Body of pancreas (tissue), 4 donors: ENCODE data around the gene DRD4. TPM values are rescaled to one million over a fixed set of nuclear protein-coding genes. Genes with fewer than 3 reads are reported as not detected.

ENCODE experiments used
- ATAC-seq: fragments of 150-250 bp; one replicate; pipeline ENCODE4 v1.9.1; 2016
- DNase-seq, 4 donors: peaks; one replicate each; pipeline ENCODE4 v3.0.0-alpha.2; 2019
- H3K27ac ChIP-seq, 4 donors: fragments of 200-600 bp; sonication (generic); 1 replicate in 3 of 4; 2 replicates in 1 of 4; pipeline versions ENCODE4 v1.5.1 to v1.6.1; 2016 to 2019; ENCODE audit warnings: mild to moderate bottlenecking in 1 of 4, mixed read lengths in 1 of 4, moderate library complexity in 1 of 4
- H3K27me3 ChIP-seq, 2 donors: fragments of 200-600 bp; sonication (generic); one replicate each; pipeline ENCODE4 v1.6.0; 2016; ENCODE audit warnings: mild to moderate bottlenecking in 1 of 2
- H3K36me3 ChIP-seq, 2 donors: fragments of 200-600 bp; sonication (generic); replicated peaks in 1 of 2; 2 replicates each; pipeline ENCODE4 v1.5.1; 2016; ENCODE audit warnings: low read depth in 2 of 2; ENCODE audit not compliant: insufficient read depth in 1 of 2
- H3K4me1 ChIP-seq: fragments of 200-600 bp; sonication (generic); one replicate; pipeline ENCODE4 v1.6.0; 2016
- H3K4me3 ChIP-seq, 2 donors: fragments of 200-600 bp; sonication (generic); 1 replicate in 1 of 2; 2 replicates in 1 of 2; pipeline ENCODE4 v1.5.1; 2016 to 2019
- H3K9me3 ChIP-seq, 3 donors: fragments of 200-600 bp; sonication (generic); 1 replicate in 2 of 3; 2 replicates in 1 of 3; pipeline ENCODE4 v1.5.1; 2016
- POLR2A ChIP-seq, 3 donors: fragments of 450-650 bp; IDR thresholded peaks; one replicate each; pipeline ENCODE4 v1.6.1; 2016; ENCODE audit warnings: antibody characterized with exemption in 3 of 3, mild to moderate bottlenecking in 2 of 3
- WGBS, 2 donors: methylation state at CpG; one replicate each; pipeline ENCODE4 v1.1.5; 2017; 5-methylcytosine and 5-hydroxymethylcytosine counted together
- intact Hi-C: fragments of 100-400 bp; cut with DNase I; formaldehyde crosslinking; loops from one replicate; pipeline ENCODE4 v1.15.1; 2023
- total RNA-seq, 2 donors: library from RNA; depleted of rRNA; stranded (reverse); fragments of >200 nt; gene quantifications; one replicate each; pipeline ENCODE4 v1.1.0, GENCODE V29; 2016
- TF ChIP-seq, protein P1 (sequence below), 7 experiments: fragments of 450-650 bp in 4 of 7; fragments of 200-600 bp in 3 of 7; sonication (generic) in 3 of 7; IDR thresholded peaks; one replicate each; pipeline ENCODE4 v1.5.1; 2016 to 2019; ENCODE audit warnings: antibody characterized with exemption in 7 of 7

Gene DRD4
- total RNA-seq, 2 donors from 2014 or later = 3.0 TPM; not detected in 1

DNA sequence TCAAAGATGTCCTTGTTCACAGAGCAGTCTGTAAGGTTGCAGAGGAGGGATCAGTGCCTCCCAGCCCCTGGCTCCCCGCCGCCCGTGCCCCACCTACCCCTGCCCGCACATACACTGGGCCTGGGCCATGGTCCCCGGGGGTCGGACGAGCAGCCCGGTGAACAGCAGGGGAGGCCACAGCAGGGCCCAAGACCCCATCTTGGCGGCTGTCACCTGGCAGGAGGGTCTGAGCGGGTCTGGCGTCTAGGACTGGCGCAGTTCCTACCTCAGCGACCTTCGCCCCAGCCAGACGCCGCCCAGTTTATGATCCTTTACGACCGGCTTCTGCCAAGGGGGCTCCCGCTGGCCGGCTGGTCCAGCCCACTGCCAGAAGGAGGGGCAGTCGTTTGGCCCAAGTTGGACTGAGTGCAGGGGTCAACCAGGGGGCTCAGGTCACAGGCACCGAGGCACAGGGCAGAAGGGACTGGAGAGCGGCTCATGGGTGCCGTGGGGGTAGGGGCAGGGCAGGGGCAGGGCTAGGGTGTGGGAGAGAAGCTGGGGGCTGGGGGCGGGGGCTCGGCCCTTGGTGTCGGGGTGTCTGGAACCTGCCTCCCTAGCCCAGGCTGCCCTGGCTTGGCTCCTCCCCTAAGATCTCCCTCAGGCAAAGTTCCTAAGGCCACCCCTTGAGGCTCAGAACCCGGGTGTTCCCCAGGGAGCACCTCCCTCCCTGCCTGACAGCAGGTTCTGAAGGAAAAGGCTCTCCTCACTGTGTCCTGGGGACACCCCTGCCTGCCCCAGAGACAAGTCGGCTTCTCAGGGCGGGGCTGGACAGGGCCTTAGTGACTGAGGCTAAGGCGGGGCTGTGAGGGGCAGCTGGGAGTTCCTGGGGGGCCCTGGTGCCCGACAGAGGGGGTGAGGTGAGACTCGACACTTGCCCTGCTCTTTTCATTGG is 12.1 kb upstream of the DRD4 start, which contains the start of gene CDHR5:
CDHR5 (minus strand) TSS at position 251 of the 931 bp plus-strand sequence; CDS start at position 198, 53 bp downstream.
- intact Hi-C loops = no loop called here
- Histone ChIP-seq H3K27ac (no peak within 1 kb of the TSS), H3K4me1 (no peaks in the 10 kb centered on the region), H3K4me3 (no peak within 1 kb of the TSS), H3K9me3 (no peaks in the 10 kb centered on the region), H3K27me3 (no peaks in the 10 kb centered on the region), H3K36me3 (no peaks in the 10 kb centered on the region)
- ATAC-seq (peak; percentile 4), DNase-seq (peak in 1 of 4 donors; percentile 16)
- 75 to 77% methylated on average over 13 to 29 of the region's 33 CpGs for WGBS, 2 donors
- TF ChIP-seq, protein P1, sequence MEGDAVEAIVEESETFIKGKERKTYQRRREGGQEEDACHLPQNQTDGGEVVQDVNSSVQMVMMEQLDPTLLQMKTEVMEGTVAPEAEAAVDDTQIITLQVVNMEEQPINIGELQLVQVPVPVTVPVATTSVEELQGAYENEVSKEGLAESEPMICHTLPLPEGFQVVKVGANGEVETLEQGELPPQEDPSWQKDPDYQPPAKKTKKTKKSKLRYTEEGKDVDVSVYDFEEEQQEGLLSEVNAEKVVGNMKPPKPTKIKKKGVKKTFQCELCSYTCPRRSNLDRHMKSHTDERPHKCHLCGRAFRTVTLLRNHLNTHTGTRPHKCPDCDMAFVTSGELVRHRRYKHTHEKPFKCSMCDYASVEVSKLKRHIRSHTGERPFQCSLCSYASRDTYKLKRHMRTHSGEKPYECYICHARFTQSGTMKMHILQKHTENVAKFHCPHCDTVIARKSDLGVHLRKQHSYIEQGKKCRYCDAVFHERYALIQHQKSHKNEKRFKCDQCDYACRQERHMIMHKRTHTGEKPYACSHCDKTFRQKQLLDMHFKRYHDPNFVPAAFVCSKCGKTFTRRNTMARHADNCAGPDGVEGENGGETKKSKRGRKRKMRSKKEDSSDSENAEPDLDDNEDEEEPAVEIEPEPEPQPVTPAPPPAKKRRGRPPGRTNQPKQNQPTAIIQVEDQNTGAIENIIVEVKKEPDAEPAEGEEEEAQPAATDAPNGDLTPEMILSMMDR (IDR thresholded peaks at IDR 0.05) = no peak
- TF ChIP-seq POLR2A (IDR thresholded peaks at IDR 0.05) = no peak

DNA sequence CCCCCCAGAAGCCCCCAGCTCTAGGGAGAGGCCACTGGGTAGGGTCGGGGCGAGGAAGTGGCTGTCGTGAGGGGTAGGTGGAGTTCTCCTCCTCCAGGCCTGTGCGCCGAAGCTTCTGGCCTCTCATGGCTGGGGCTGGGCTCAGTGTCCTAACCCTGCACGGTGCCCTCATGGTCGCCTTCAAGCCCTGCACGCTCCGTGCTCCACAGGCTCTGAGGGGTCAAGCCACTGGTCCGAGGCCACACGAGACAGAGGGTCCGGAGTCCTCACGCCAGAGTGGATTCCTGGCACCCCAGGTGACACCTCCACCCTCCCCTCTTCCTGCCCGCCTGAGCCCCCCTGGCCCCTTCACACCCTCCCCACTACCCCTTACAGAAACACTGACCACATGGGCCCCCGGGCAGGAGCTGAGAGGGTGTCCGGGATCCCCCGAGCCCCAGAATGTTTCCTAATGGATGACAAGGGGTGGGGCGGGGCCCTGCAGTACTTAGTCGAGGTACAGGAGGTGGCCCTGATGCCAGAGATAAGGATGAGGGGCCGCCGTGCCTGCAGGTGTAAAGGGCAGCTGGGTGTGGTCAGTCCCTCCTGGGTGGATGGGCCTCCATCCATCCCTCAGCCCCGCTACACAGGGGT is 11.3 kb upstream of the DRD4 start:
- TF ChIP-seq, protein P1 (IDR thresholded peaks at IDR 0.05) = no peak
- TF ChIP-seq POLR2A (IDR thresholded peaks at IDR 0.05) = no peak
- H3K27ac ChIP-seq = no peak overlapping the region
- H3K4me1 ChIP-seq = no peaks in the 10 kb centered on the region
- ATAC-seq (peak; percentile 7), DNase-seq (peak in 1 of 4 donors; percentile 11)
- WGBS, 2 donors = 83 to 90% methylated on average over 13 to 22 of the region's 22 CpGs
- no peaks in the 10 kb centered on the region for H3K9me3 ChIP-seq
- intact Hi-C loops = no loop called here
- no peaks in the 10 kb centered on the region for H3K36me3 ChIP-seq
- no peak overlapping the region for H3K4me3 ChIP-seq
- no peaks in the 10 kb centered on the region for H3K27me3 ChIP-seq

DNA sequence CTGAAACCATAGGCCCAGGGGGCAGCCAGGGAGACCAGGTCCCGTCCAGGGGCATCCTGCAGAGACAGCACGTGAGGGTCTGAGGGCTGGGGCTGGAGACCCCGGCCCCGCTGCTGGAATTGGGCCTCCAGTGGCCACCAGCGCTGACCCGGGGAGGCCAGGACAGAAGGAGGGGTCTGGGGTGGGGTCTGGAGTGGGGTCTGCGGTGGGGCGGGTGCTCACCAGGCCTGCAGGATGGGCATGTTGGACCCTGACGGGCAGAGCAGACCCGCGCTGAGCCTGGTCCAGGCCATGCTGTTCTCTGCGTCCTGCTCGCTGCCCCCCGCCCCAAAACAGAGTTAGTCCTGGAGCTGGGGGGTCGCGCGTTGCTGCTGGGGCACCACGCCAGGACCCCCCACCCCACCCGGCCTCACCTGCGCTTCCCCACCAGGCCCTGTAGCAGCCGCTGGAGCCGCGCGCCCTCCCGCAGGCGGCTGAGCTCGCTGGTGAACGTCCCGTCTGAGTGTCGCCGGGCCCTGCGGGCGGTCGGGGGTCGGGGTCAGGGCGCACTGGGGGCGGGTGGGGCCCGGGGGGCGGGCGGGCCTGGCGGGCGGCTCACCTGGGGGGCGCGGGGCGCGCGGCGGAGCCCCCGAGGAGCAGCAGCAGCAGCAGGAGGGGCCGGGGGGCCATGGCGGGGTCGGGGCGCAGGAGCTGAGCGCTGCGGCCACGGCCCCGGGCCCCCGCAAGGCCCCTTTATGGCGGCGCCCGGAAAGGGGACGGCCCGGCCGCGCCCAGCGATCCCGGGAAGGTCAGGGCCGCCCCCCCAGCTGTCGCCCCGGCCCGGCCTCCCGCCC is 10.4 kb upstream of the DRD4 start, which contains the start of gene SCT:
SCT (minus strand) TSS at position 707 of the 833 bp plus-strand sequence; CDS start at position 669, 38 bp downstream.
- Histone ChIP-seq H3K27me3 (no peaks in the 10 kb centered on the region), H3K4me3 (no peak within 1 kb of the TSS), H3K36me3 (no peaks in the 10 kb centered on the region), H3K4me1 (no peaks in the 10 kb centered on the region), H3K27ac (no peak within 1 kb of the TSS), H3K9me3 (no peaks in the 10 kb centered on the region)
- ATAC-seq (no peak), DNase-seq (peak in 1 of 4 donors; percentile 13)
- 33% methylated on average over 34 of the region's 72 CpGs; no CpG with 5 or more reads in 1 of the 2 donors for WGBS, 2 donors
- intact Hi-C loops = no loop called here
- TF ChIP-seq, protein P1 (IDR thresholded peaks at IDR 0.05) = no peak
- no peak for TF ChIP-seq POLR2A (IDR thresholded peaks at IDR 0.05)

DNA sequence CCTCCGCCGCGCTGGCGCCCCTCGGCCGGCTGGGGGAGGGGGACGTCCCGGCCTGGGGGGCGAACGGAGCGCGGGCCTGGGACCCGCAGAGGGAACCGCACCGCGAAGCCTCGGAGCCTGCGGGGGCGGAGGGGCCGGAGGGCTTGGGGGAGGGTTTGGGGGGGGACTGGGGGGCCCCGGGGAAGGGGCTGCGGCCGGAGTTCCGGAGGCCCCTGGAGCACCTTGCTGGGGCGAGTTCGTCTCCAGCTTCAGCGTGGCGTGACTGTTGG is 9.8 kb upstream of the DRD4 start:
- intact Hi-C loops = no loop called here

More for the DNA sequence above, 9.8 kb upstream of the DRD4 start:
- no peak overlapping the region for H3K27ac ChIP-seq
- ATAC-seq (no peak), DNase-seq (no peak)
- TF ChIP-seq POLR2A (IDR thresholded peaks at IDR 0.05) = no peak
- TF ChIP-seq, protein P1 (IDR thresholded peaks at IDR 0.05) = no peak
- H3K27me3 ChIP-seq = no peaks in the 10 kb centered on the region
- H3K9me3 ChIP-seq = no peaks in the 10 kb centered on the region
- no peak overlapping the region for H3K4me3 ChIP-seq
- 57 to 69% methylated on average over 2 to 4 of the region's 28 CpGs for WGBS, 2 donors
- no peaks in the 10 kb centered on the region for H3K4me1 ChIP-seq
- H3K36me3 ChIP-seq = no peaks in the 10 kb centered on the region
